ENCODE data around the gene ARHGEF19.
A peak's percentile ranks its signal among the peaks of the same experiment; 100 is the strongest.

Gene ARHGEF19

GRCh38 chr1:16158025-16158424 is 54.4 kb downstream of the ARHGEF19 start:
- no peak for TF ChIP-seq CTCF (IDR thresholded peaks at IDR 0.05; ENCODE audit: insufficient read depth, low read length, missing control alignments)
- ChIA-PET POLR2A (no interaction called here), CTCF (interaction anchor here (1.9 to 15.2 kb wide), 3 partner anchors 11 to 78 kb away, joined by 5 to 217 read pairs (median 7); no protein-coding TSS in a partner anchor)
- no peak for DNase-seq (ENCODE audit: low read depth, low spot score)
- no peak overlapping the region for H3K4me3 ChIP-seq (ENCODE audit: low read depth, low read length)

- DNase-seq (ENCODE audit: low read depth, low spot score): no peak
- POLR2A ChIA-PET: interaction anchor here (1.1 to 4.3 kb wide), 4 partner anchors 7 to 18 kb away, joined by 4 to 26 read pairs (median 6); no protein-coding TSS in a partner anchor
- H3K4me3 ChIP-seq (ENCODE audit: low read depth, low read length): no peak overlapping the region
Observed at GRCh38 chr1:16156848-16157495, 55.5 kb downstream of the ARHGEF19 start.

GRCh38 chr1:16155537-16156410 is 56.7 kb downstream of the ARHGEF19 start, which contains the start of gene EPHA2:
Gene EPHA2 (minus strand): TSS chr1:16156069. CDS start chr1:16155932, 137 bp downstream.
- POLR2A ChIA-PET: interaction anchor here (0.5 to 4.3 kb wide), 6 partner anchors 8 to 19 kb away, joined by 3 to 26 read pairs (median 4); no protein-coding TSS in a partner anchor
- CTCF ChIA-PET: interaction anchor here (0.6 to 15.2 kb wide), 11 partner anchors 9 to 83 kb away, joined by 3 to 217 read pairs (median 5); no protein-coding TSS in a partner anchor
- no peak for TF ChIP-seq CTCF (IDR thresholded peaks at IDR 0.05; ENCODE audit: insufficient read depth, low read length, missing control alignments)
- H3K4me3 ChIP-seq (ENCODE audit: low read depth, low read length): peak within 1 kb of the TSS; percentile 84
- DNase-seq (ENCODE audit: low read depth, low spot score): no peak

More at GRCh38 chr1:16156848-16157495, 55.5 kb downstream of the ARHGEF19 start:
- CTCF ChIA-PET: interaction anchor here (0.6 to 15.2 kb wide), 4 partner anchors 12 to 76 kb away, joined by 3 to 217 read pairs (median 6); no protein-coding TSS in a partner anchor
- no peak for TF ChIP-seq CTCF (IDR thresholded peaks at IDR 0.05; ENCODE audit: insufficient read depth, low read length, missing control alignments)

- peak overlapping the region; percentile 84 for H3K4me3 ChIP-seq (ENCODE audit: low read depth, low read length)
- CTCF ChIA-PET: interaction anchor here (0.8 to 15.2 kb wide), 12 partner anchors 9 to 82 kb away, joined by 3 to 217 read pairs (median 5); no protein-coding TSS in a partner anchor
- DNase-seq (ENCODE audit: low read depth, low spot score): no peak
- POLR2A ChIA-PET: interaction anchor here (0.9 to 4.3 kb wide), 6 partner anchors 8 to 28 kb away, joined by 3 to 26 read pairs (median 6); no protein-coding TSS in a partner anchor
- TF ChIP-seq CTCF (IDR thresholded peaks at IDR 0.05; ENCODE audit: insufficient read depth, low read length, missing control alignments): no peak
Observed at GRCh38 chr1:16153999-16154673, 58.3 kb downstream of the ARHGEF19 start.

GRCh38 chr1:16153096-16153998 is 59.1 kb downstream of the ARHGEF19 start:
- TF ChIP-seq CTCF (IDR thresholded peaks at IDR 0.05; ENCODE audit: insufficient read depth, low read length, missing control alignments): no peak
- peak overlapping the region; percentile 84 for H3K4me3 ChIP-seq (ENCODE audit: low read depth, low read length)
- ChIA-PET POLR2A (interaction anchor here (0.5 to 4.3 kb wide), 7 partner anchors 7 to 86 kb away, joined by 3 to 26 read pairs (median 3); no protein-coding TSS in a partner anchor), CTCF (interaction anchor here (0.8 to 15.2 kb wide), 12 partner anchors 11 to 81 kb away, joined by 3 to 217 read pairs (median 4); no protein-coding TSS in a partner anchor)
- no peak for DNase-seq (ENCODE audit: low read depth, low spot score)
